Measurements from ENCODE around the gene FAM107B.
"Not testable (repeated sequence)": the region's sequence is repeated elsewhere in the genome, so short reads cannot be mapped to it uniquely, and the experiment has no call there.

DNA sequence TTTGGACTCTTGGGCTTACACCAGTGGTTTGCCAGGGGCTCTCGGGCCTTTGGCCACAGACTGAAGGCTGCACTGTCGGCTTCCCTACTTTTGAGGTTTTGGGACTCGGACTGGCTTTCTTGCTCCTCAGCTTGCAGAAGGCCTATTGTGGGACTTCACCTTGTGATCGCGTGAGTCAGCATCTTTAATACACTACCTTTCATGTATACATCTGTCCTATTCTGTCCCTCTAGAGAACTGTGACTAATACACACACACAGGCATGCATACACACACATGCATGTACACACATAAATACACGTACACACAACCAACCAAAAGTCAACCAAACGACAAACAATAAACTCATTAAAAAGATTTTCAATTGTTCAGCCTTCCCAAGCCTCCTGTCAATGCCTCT, 86.5 kb downstream of the FAM107B start:
- not testable (repeated sequence) for TF ChIP-seq EZH2 (IDR thresholded peaks at IDR 0.05; ENCODE audit: low read depth); CTCF (conservative IDR thresholded peaks at IDR 0.05)

Measured in PC-9 (cell line).